ENCODE results near the gene EPPIN.
"Not testable (repeated sequence)": the region's sequence is repeated elsewhere in the genome, so short reads cannot be mapped to it uniquely, and the experiment has no call there.

Gene EPPIN

DNA sequence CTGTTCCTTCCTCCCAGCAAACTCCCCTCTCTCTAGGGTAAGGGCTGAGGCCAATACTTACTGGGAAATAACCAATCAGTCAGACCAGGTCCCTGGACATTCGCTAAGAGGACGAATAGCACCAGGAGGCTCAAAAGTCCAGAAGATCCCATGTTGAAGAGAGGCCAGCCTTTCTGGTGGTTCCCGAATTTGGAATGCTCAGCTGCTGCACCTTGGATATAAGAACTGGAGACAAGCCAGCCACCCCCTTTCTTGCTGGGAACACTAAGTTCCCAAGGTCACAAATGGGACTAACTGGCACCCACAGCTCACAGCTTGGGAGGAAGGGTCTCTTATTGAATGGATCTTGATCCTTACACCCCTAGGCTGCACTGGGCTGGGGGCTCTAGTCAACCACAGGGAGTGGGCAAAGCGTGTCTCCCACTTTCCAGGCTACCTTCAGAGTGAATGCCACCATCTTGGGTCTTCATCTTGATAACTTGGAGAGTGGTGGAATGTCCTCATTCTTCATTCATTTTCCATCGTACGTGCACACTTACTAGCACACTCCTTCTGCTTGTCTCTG lies at the start of gene EPPIN:
TSS of gene EPPIN (minus strand) at position 196 of the 565 bp plus-strand sequence. CDS start at position 152, 44 bp downstream.
- no peak for DNase-seq

DNA sequence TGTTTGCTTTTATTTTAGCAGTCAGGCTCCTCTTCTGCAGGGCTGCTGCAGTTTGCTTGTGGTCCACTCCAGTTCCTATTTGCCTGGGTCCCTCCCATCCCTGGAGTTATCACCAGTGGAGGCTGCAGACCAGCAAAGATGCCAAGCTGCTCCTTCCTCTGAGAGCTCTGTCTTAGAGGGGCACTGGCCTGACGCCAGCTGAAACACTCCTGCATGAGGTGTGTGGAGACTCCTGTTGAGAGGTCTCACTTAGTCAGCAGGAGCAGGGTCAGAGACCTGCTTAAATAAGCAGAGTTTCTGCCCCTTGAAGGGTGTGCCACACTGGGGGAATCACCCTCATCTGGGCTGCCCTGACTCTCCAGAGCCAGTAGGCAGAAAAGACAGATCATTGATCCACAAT lies 48.0 kb upstream of the EPPIN start:
- DNase-seq: no peak

DNA sequence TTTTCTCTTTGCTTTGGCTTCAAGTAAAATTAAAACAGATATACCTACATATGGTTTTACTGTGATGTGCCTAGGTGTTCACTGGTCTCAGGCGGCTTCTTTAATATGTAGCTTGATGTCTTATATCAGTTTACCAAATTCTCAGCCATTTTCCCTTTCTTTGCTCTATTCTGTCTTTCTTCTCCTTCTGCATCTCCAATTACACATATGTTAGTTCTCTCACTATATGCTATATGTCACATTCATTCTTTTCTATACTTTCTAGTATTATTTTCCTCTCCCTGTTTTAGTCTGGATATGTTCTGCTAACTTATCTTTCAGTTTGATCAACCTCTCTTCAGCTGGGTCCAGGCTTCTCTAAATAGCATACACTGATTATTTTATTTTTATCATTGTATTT lies 46.3 kb upstream of the EPPIN start:
- DNase-seq: no peak

DNA sequence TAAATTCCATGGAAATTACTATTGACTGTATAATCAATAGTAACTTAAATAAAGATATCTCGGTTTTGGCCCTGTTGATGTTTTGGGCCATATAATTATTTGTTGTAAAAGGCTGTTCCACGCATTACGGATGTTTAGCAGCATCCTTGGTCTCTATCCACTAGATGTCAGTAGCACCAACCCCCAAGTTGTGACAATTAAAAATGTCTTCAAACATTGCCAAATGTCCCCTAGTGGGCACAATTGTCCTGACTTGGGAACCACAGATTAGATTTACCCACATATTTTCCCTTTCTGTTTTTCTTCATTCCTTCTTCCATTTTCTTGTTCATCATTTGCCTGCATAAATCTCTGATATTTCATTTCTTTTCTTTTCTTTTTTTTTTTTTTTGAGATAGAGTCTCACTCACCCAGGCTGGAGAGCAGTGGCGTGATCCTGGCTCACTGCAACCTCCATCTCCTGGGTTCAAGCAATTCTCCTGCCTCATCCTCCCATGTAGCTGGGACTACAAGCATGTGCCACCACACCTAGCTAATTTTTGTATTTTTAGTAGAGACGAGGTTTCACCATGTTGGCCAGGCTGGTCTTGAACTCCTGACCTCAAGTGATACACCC lies 45.5 kb upstream of the EPPIN start:
- peak; percentile 31 for DNase-seq

DNA sequence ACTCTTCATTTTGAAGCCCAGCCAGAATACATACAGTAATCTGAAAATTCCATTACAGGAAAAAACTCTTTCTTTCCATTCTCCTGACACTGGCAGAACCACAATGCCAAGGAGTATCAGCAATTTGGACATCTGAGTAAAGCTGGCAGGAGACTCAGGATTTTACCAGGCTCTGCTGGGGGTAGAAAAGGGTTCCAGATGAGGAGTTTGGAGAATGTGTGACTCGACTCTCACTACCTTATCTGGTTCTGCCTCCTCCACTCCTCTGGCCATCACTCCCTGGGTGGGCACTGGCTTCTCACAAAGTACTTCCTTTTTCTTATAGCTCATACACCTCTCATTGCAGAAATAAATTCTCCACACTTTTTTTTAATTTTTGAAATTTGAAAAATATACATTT lies 42.5 kb upstream of the EPPIN start:
- no peak for DNase-seq

DNA sequence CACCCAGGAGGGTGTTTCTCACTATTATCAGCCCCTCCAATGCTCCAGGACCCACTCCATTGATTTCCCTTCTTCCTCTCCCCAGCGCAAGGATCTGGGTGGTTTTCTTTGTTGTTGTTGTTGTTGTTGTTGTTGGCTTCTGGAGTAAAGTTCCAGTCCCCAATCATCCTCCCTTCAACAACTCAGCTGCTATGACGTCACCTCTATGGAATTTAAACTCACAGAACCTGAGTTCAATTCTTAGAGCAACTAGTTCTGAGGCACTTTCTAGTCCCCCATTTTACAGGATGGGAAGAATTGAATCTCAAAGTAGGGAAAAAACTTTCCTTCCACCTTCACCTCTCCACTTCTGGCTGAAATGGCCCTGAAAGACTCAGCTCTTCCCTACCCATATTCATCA lies 41.6 kb upstream of the EPPIN start:
- DNase-seq: no peak

DNA sequence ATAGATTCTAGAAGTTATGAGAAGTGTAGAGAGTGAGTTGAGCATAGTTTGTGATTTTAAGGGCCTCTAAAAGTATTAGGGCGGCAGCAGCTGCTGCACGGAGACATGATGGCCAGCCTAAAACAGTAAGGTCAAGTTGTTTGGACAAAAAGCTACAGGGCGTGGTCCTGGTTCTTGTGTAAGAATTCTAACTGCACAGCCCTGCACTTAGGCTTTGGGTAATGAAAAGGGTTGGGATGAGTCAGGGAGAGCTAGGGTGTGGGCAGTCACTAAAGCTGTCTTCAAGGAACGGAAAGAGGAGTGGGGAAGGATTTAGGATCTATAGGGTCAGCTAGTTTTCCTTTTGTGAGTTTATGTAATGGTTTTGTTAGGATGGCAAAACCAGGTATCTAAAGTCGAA lies 38.8 kb upstream of the EPPIN start:
- DNase-seq: not testable (repeated sequence)

DNA sequence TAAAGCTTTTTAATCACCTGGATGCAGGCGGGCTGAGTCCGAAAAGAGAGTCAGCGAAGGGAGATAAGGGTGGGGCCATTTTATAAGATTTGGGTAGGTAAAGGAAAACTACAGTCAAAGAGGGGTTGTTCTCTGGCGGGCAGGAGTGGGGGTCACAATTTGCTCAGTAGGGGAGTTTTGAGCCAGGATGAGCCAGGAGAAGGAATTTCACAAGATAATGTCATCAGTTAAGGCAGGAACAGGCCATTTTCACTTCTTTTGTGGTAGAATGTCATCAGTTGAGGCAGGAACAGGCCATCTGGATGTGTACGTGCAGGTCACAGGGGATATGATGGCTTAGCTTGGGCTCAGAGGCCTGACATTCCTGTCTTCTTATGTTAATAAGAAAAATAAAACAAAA lies 37.1 kb upstream of the EPPIN start:
- not testable (repeated sequence) for DNase-seq

DNA sequence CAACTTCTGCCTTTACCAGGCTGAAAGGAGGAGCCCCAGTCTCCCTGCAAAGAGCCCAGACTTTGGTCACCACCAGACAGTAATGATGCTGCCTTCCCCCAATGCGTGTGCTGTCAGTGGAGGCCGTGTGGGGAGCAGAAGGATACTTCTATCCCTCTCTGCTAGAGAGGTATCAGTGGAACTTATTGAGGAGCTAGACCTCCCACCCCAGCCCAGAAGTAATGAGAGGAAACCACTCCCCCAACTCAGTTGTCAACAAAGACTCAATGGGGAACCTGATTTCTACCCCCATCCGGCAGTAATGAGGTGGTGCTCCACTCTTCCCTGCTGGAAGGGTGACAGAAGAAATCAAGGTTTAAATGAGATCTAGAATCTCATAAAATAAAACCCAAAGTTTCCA lies 36.3 kb upstream of the EPPIN start:
- DNase-seq: no peak

DNA sequence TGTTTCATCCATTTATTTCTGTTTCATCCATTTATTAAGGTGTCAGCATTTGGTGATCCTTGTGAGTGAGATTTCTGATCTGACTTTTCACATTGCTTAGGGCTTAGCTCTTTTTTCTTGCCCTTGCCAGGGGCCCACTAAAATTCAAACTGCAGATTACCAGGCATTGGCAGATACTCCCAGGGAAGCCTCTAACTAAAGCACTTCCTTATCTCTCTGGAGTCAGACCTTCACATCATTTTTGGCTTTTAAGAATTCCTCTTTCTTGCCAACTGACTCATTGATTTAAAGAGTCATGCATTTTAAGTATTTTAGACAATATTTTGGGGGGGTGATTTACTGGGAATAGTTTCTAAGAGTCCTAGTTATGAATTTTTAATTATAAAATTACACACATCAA lies 34.5 kb upstream of the EPPIN start:
- DNase-seq: no peak

DNA sequence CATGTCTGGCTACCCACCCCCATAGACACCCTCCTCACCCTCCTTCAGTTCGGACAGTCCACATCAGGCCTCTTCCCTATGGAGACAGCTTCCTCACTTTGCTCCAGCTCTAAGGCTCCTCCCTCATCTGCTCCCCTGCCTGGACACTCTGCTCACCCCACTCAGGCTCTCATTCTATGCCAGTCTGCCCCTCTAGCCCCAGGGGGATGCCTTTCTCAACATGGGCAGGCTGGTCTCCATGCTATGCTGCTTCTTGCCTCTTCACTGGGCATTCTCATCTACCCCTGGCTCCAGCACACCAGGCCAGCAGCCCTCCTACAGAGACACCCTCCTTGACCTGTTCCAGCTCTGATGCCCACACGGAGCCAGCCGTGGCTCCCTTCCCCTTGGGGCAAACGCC lies 32.0 kb upstream of the EPPIN start, which contains the start of gene WFDC8:
TSS of gene WFDC8 (minus strand) at position 101 of the 400 bp plus-strand sequence. CDS start at position 64, 37 bp downstream.
- no peak for DNase-seq

DNA sequence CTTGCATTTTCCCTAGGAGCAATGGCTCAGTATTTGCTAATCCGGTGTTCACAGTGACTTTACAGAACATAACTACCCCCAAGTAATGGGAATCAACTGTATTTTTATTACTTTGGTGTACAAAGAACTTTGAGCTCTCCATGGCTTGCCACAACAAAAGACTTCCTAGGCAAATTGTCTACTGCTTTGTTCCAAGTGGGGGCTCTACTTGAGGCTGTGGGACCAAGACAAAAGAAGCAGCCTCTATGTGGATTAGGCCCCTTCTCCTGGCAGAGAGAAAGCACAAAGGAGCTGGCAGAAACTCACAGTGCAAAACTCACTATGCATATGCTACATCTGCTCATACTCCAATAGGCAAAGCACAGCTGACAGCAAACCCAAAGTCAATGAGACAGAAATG lies 31.0 kb upstream of the EPPIN start:
- no peak for DNase-seq

DNA sequence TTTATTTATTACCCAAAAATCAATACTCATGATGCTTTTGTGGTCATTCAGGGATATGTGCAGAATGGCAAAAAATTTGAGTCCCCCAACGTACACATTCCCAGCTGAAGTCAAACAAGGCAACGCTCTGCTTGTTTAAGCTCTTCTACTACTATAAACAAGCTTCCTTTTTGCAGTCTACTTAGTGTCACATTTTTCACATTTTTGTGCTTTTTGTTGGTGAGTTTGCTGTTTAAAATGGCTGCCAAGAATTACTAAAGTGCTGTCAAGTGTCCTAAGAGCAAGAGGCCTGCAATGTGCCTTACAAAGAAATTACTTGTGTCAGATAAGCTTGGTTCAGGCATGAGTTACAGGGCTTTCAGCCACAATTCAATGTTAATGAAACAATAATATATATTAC lies 29.8 kb upstream of the EPPIN start:
- DNase-seq: no peak

DNA sequence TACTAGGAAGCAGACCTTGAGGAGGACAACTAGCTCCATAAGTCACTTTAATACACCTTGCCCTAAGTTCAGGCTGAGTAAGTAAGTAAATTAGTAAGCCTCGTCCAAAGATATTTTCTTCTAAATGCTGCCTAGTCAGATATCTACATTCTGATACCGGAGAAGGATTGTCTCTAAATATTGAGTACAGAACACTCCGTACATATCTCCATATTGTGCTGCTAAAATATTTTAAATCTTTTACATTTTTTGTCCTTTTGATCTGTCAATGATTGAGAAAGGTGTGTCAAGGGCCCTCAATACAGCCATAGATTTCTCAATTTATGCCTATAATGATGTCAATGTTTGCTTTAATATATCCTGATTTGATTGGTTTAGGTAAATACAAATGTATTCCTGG lies 28.7 kb upstream of the EPPIN start:
- DNase-seq: no peak

DNA sequence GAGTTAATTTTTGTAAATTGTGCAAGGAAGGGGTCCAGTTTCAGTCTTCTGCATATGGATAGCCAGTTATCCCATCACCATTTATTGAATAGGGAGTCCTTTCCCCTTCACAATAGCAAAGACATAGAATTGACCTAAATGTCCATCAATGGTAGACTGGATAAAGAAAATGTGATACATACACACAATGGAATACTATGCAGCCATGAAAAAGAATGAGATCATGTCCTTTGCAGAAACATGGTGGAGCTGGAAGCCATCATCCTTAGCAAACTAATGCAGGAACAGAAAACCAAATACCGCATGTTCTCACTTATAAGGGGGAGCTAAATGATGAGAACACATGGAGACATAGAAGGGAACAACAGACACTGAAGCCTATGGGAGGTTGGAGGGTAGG lies 22.4 kb upstream of the EPPIN start:
- not testable (repeated sequence) for DNase-seq

DNA sequence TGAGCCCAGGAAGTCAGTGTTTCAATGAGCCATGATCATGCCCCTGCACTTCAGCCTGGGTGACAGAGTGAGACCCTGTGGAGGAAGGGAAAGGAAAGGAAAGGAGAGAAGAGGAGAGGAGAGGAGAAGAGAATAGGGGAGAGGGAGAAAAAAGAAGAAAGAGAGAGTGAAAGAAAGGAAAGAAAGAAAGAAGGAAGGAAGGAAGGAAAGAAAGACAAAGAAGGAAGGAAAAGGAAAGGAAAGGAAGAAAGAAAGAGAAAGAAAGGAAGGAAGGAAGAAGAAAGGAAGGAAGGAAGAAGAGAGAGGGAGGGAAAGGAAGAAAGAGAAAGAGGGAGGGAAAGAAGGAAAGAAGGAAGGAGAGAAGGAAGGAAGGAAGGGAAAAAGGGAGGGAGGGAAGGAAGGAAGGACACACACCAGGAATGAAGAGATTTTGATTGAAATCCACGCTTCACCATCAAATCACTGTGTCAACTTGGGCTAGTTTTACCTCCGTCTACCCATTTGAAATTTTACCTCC lies 17.6 kb upstream of the EPPIN start:
- DNase-seq: no peak

DNA sequence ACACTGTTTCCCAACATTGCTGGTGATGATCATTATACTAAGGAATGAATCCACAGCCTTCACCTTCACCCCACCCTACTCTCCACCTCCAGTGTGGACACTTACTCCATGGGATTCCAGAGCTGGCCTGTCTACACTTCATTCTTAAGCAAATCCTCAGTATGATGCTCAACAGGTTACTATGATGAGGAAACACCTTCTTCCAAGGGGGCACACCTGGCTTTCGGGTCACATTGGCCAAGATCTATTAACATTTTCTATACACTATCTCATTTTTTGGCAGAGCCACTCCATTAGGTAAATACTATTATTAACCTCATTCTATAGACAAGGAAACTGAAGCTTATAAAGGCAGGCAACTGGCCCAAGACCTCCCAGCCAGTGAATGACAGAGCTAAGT lies 8.0 kb upstream of the EPPIN start:
- no peak for DNase-seq

DNA sequence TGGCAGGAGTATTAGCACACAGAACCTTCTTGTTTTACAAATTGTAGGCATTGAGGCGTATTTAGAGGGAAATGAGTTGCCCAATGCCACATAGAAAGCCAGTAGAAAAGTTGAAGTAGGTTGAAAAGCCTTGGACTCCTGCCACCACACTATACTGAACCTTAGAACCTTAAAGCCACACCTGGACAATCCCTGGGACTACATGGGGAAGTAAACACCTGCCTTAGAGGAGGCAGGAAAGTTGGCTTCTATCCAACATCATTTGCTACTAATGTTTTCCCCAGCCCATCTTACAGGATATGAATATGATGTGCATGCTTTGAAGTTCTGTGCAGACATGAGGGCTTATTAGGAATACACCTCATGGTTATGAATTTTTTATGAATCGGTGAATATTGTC lies 5.3 kb upstream of the EPPIN start:
- no peak for DNase-seq

DNA sequence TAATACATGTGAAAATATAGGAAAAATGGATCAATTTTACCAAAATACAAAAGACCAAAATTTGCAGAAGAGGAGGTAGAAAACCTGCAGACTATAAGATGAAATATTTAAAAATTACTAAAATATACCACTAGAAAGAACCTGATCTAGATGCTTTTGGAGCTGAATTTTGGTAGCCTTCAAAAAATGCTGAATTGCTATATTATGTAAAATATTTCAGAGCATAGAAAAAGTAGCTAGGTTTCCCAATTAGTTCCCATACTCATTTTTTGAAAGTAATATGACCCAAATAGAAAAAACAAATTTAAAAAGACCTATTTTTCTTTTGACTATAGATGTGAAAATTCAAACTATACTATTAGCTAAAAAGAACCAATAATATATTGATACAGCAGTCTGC lies 3.6 kb upstream of the EPPIN start:
- no peak for DNase-seq

DNA sequence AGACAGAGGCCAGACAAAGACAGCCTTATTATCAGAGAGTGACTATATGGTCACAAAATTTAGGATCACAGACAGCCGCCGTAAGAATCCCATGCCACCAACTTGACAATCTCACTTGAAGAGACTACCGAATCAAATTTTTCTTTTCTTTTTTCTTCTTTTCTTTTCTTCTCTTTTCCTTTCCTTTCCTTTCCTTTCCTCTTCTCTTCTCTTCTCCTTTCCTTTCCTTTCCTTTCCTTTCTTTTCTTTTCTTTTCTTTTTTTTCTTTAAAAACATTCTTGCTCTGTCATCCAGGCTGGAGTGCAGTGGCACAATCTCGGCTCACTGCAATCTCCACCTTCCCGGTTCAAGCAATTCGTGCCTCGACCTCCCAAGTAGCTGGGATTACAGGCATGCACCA lies 1.2 kb upstream of the EPPIN start:
- DNase-seq: no peak

DNA sequence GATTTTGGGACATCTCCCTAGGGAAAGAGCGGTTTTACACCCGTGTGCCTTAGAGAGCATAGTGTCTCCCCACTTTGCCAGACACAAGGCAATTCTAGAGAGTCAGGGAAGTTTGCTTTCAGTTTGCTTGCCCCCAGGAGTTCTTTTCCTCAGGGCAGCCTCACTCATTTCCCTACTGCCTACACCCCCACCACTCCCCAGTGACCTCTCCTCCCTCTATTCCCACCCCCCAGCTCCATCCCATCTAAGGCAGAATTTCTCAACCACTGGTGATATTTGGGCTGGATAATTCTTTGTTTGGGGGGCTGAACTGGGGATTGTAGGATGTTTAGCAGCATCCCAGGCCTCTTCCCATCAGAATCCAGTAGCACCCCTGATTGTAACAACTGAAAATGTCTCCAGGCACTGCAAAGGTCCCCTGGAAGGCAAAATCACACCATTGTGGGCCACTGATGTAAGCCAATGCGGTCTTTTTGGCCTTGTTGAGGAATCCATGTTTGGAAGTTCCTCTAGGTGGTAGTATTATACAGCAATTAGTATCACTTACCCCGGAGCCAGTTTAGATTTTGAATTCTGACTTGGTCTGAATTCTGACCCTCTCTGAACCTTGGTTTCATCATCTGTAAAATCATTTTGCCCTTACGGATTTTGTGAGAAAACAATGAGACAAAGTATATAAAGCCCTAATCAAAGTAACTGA lies 1.3 kb downstream of the EPPIN start:
- DNase-seq: no peak

DNA sequence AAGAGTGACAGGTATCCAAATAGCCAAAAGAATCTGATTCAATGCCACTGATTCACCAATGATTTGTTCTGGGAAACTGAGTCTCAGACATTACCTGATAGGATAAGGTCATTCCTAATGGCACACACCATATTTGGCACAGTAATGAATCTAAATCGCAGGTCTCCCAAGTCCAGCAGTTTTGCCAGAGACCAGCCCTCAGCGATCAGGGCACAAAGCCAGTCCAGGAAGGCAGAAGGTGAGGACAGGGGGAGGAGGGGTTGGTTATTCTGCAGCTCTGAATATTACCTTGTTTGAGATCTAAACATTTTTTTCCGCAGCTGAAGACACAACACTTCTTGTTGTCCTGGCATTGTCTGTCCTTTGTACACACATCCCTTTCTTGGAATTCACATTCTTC lies 1.9 kb downstream of the EPPIN start:
- no peak for DNase-seq

DNA sequence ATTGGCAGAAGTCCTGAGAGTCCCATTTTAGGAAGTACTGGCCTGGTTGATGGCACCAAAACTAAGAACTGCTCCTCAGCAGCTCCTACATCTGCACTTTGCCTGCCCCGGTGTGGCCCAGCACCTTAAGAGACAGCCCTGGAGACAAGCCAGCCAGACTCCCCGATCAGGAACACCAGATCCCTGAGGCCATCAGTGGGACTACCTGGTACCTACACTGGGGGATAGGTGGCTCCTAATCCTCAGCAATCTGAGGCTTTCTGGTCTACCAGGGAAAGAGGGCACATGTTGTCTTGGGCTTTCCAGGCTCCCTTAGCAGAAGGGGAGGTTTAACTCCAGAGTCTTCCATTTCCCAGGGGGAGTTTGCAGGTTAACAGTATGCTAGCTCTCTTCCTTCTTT lies 7.8 kb downstream of the EPPIN start, which contains the start of gene WFDC6:
TSS of gene WFDC6 (minus strand) at position 101 of the 400 bp plus-strand sequence. CDS start at position 26, 75 bp downstream.
- no peak for DNase-seq

DNA sequence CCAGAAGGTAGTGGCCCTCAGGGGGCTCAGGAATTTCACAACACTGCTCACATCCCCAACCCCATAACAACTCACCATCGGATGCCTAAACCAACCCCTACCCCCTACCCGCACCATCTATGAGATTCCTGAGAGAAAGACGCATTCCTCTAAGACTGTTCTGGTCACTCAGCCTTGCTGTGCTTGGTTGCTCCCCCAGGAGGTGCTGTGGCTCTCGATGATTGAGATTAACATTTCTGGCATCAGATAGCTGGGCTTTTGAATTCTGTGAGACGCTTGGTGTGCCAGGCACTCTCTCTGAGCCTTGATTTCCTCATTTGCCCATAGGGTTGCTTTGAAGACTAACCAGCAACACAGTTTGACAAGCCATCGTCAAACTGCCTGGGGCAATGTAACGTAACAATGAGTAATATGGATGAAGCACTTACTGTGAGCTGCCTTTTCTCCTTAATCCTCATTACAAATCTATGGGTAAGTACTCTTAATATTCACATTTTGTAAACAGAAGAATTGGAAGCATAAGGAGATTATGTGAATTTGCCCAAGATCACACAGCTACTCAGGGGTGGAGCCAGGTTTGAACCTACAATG lies 8.9 kb downstream of the EPPIN start:
- DNase-seq: no peak

Data from stimulated activated CD4-positive, alpha-beta T cell treated with anti-CD3 and anti-CD28 coated beads, Interleukin-15, amount 100 ng/mL, for 24 hours (primary cell).